Ovary (tissue), 1 donor: ENCODE measurements around the gene LHFPL6.

ENCODE experiments used
- EP300 ChIP-seq: sonication (generic); formaldehyde crosslinking; IDR thresholded peaks from one replicate; pipeline ENCODE4 v1.6.1; 2017; ENCODE audit warnings: antibody characterized with exemption
- POLR2A ChIP-seq: fragments of 450-650 bp; IDR thresholded peaks from one replicate; pipeline ENCODE4 v1.6.1; 2017; ENCODE audit warnings: antibody characterized with exemption, mild to moderate bottlenecking, moderate library complexity

- no peak for TF ChIP-seq POLR2A
- no peak for TF ChIP-seq EP300
Observed at GRCh38 chr13:39494633-39495032, 108.4 kb downstream of the LHFPL6 start.
